Measurements from ENCODE around the gene TRMT10A. TPM values are rescaled to one million over a fixed set of nuclear protein-coding genes. Genes with fewer than 3 reads are reported as not detected.
A peak's percentile ranks its signal among the peaks of the same experiment; 100 is the strongest.

The TRMT10A gene, protein sequence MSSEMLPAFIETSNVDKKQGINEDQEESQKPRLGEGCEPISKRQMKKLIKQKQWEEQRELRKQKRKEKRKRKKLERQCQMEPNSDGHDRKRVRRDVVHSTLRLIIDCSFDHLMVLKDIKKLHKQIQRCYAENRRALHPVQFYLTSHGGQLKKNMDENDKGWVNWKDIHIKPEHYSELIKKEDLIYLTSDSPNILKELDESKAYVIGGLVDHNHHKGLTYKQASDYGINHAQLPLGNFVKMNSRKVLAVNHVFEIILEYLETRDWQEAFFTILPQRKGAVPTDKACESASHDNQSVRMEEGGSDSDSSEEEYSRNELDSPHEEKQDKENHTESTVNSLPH
- 7.3 TPM in 2 replicates for total RNA-seq

DNA sequence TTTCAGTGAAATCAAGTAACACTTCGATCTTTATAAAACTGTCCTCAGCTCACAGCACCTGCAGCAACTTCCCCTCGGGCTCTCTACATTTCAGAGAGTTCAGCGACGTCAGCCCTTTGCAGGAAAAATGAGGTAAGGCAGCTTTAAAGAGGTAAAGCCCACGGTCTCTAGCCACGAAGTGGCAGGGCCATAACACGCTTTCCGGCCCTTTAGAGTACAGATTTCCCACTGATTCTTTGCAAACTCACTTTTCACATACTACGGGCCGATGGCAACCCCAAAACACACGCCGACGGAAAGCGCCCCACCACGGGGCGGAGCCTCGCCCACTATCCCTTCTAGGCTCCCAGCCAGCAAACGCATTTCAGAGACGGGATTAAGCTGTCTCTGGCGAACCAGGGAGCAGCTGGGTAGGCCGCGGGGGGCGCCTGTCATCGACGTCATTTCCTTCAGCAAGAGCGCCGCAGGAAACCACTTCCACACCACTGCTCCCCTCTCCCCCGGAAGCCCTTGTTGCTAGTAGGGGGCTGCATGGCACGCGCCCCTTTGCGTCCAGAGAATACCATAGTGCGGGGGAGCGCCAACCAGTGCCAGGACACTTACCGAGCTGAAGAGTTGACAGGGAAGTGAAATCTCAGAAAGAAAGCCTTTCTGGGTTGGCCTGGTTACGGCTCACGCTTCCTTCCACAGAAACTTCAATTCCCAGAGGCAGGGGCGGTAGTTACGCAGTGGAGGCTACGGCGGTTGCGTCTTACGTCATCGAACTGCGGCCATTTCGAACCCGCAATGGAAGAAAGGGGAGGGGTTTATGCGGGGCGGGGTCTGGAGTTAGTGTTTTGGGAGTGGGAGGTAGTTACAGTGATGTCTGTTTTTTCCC, at the start of gene TRMT10A:
TSS of gene TRMT10A (minus strand) at position 730 of the 877 bp plus-strand sequence. CDS start 4,701 bp downstream, outside the sequence.
- DNase-seq (ENCODE audit: low spot score): peak; percentile 92
- Mint-ChIP-seq H3K27ac (peak within 1 kb of the TSS; percentile 96), H3K27me3 (ENCODE audit: insufficient read depth) (peaks cover 11% of the 10 kb centered on the region), H3K36me3 (ENCODE audit: low read depth) (no peaks in the 10 kb centered on the region), H3K4me3 (peak within 1 kb of the TSS; percentile 89), H3K4me1 (ENCODE audit: low read depth) (peaks cover 25% of the 10 kb centered on the region), H3K9me3 (no peaks in the 10 kb centered on the region)
- intact Hi-C loops (cut with micrococcal nuclease): loop anchor here (1.0 to 5.0 kb wide), 14 partner anchors 56 to 1854 kb away; partner anchors contain the start of genes ADH5, DAPP1, EIF4E and H2AZ1

- intact Hi-C loops (cut with micrococcal nuclease): no loop called here
- H3K27ac Mint-ChIP-seq: no peak overlapping the region
- no peaks in the 10 kb centered on the region for H3K36me3 Mint-ChIP-seq (ENCODE audit: low read depth)
- H3K9me3 Mint-ChIP-seq: no peaks in the 10 kb centered on the region
- H3K27me3 Mint-ChIP-seq (ENCODE audit: insufficient read depth): peaks cover 24% of the 10 kb centered on the region
- no peak overlapping the region for H3K4me3 Mint-ChIP-seq
- DNase-seq (ENCODE audit: low spot score): no peak
- no peaks in the 10 kb centered on the region for H3K4me1 Mint-ChIP-seq (ENCODE audit: low read depth)
Observed at GRCh38 chr4:99612704-99613103, 48.9 kb upstream of the TRMT10A start.

DNA sequence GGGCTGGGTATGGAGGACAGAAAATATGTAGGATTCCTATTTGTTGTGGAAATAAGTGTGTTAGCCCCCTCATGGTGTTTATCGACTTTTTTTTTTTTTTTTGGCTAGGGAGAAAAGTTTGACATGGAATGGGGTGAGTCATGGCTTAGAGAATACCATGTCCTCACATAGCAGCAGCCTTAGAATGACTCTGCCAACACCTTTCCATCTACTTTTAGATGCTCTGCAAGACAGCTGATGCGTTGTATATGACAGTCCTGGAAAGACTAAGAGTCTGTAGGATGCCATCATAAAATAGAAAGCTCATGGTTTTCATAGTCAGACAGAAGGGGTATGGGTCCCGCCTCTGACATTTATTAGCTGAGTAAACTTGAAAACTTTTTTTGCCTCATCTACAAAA, 48.4 kb upstream of the TRMT10A start:
- Mint-ChIP-seq H3K27me3 (ENCODE audit: insufficient read depth) (peaks cover 24% of the 10 kb centered on the region), H3K4me1 (ENCODE audit: low read depth) (no peaks in the 10 kb centered on the region), H3K9me3 (no peaks in the 10 kb centered on the region), H3K36me3 (ENCODE audit: low read depth) (no peaks in the 10 kb centered on the region), H3K4me3 (no peak overlapping the region), H3K27ac (no peak overlapping the region)
- no peak for DNase-seq (ENCODE audit: low spot score)
- intact Hi-C loops (cut with micrococcal nuclease): no loop called here

- H3K27me3 Mint-ChIP-seq (ENCODE audit: insufficient read depth): peaks cover 18% of the 10 kb centered on the region
- DNase-seq (ENCODE audit: low spot score): no peak
- H3K4me1 Mint-ChIP-seq (ENCODE audit: low read depth): no peaks in the 10 kb centered on the region
- H3K9me3 Mint-ChIP-seq: no peaks in the 10 kb centered on the region
- H3K4me3 Mint-ChIP-seq: no peak overlapping the region
- no peaks in the 10 kb centered on the region for H3K36me3 Mint-ChIP-seq (ENCODE audit: low read depth)
- no peak overlapping the region for H3K27ac Mint-ChIP-seq
- intact Hi-C loops (cut with micrococcal nuclease): no loop called here
Observed at GRCh38 chr4:99610605-99611175, 46.9 kb upstream of the TRMT10A start.

GRCh38 chr4:99608417-99608816, 44.6 kb upstream of the TRMT10A start:
- peaks cover 24% of the 10 kb centered on the region for H3K27me3 Mint-ChIP-seq (ENCODE audit: insufficient read depth)
- intact Hi-C loops (cut with micrococcal nuclease): no loop called here
- no peak for DNase-seq (ENCODE audit: low spot score)
- no peak overlapping the region for H3K27ac Mint-ChIP-seq
- no peaks in the 10 kb centered on the region for H3K9me3 Mint-ChIP-seq
- H3K4me1 Mint-ChIP-seq (ENCODE audit: low read depth): no peaks in the 10 kb centered on the region
- H3K4me3 Mint-ChIP-seq: no peak overlapping the region
- H3K36me3 Mint-ChIP-seq (ENCODE audit: low read depth): no peaks in the 10 kb centered on the region

DNA sequence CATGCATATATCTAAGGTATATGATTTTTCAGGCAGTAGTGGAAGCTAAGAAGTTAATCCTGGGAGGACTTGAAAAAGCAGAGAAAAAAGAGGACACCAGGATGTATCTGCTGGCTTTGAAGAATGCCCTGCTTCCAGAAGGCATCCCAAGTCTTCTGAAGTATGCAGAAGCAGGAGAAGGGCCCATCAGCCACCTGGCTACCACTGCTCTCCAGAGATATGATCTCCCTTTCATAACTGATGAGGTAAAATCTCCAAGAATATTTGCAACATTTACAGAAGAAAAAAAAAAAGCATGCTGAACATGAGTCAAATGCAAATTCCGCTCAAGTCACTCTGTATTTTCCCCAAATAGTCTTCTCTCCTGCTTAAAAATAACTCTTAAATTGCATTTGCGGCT, 42.9 kb upstream of the TRMT10A start:
- H3K9me3 Mint-ChIP-seq: no peaks in the 10 kb centered on the region
- no peaks in the 10 kb centered on the region for H3K36me3 Mint-ChIP-seq (ENCODE audit: low read depth)
- no peak overlapping the region for H3K27ac Mint-ChIP-seq
- H3K4me1 Mint-ChIP-seq (ENCODE audit: low read depth): no peaks in the 10 kb centered on the region
- intact Hi-C loops (cut with micrococcal nuclease): no loop called here
- H3K4me3 Mint-ChIP-seq: no peak overlapping the region
- peaks cover 22% of the 10 kb centered on the region for H3K27me3 Mint-ChIP-seq (ENCODE audit: insufficient read depth)
- DNase-seq (ENCODE audit: low spot score): no peak

- H3K36me3 Mint-ChIP-seq (ENCODE audit: low read depth): no peaks in the 10 kb centered on the region
- no peaks in the 10 kb centered on the region for H3K9me3 Mint-ChIP-seq
- H3K4me1 Mint-ChIP-seq (ENCODE audit: low read depth): no peaks in the 10 kb centered on the region
- no peak overlapping the region for H3K4me3 Mint-ChIP-seq
- peaks cover 4% of the 10 kb centered on the region for H3K27me3 Mint-ChIP-seq (ENCODE audit: insufficient read depth)
- intact Hi-C loops (cut with micrococcal nuclease): no loop called here
- no peak for DNase-seq (ENCODE audit: low spot score)
- H3K27ac Mint-ChIP-seq: no peak overlapping the region
Observed at GRCh38 chr4:99594818-99595217, 31.0 kb upstream of the TRMT10A start.

- Mint-ChIP-seq H3K36me3 (ENCODE audit: low read depth) (no peaks in the 10 kb centered on the region), H3K27me3 (ENCODE audit: insufficient read depth) (peaks cover 4% of the 10 kb centered on the region), H3K27ac (no peak overlapping the region), H3K4me3 (no peak overlapping the region), H3K4me1 (ENCODE audit: low read depth) (no peaks in the 10 kb centered on the region), H3K9me3 (no peaks in the 10 kb centered on the region)
- intact Hi-C loops (cut with micrococcal nuclease): no loop called here
- DNase-seq (ENCODE audit: low spot score): no peak
Observed at GRCh38 chr4:99593781-99594641, 30.2 kb upstream of the TRMT10A start.

DNA sequence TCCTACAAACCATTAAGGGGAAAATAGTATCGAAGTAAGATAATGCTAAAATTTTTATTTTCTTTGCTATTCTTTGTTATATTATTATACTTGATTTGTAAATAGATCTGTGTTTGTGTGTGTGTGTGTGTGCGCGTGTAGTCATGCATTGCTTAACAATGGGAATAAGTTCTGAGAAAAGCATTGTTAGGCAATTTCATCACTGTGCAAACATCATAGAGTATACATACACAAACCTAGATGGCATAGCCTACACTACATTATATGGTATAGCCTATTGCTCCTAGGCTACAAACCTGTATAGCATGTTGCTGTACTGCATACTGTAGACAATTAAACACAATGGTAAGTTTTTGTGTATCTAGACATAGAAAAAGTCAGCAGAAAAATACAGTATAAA, 27.9 kb upstream of the TRMT10A start:
- intact Hi-C loops (cut with micrococcal nuclease): no loop called here
- Mint-ChIP-seq H3K27ac (no peak overlapping the region), H3K4me3 (no peak overlapping the region), H3K27me3 (ENCODE audit: insufficient read depth) (peaks cover 7% of the 10 kb centered on the region), H3K4me1 (ENCODE audit: low read depth) (no peaks in the 10 kb centered on the region), H3K9me3 (no peaks in the 10 kb centered on the region), H3K36me3 (ENCODE audit: low read depth) (no peaks in the 10 kb centered on the region)
- no peak for DNase-seq (ENCODE audit: low spot score)

DNA sequence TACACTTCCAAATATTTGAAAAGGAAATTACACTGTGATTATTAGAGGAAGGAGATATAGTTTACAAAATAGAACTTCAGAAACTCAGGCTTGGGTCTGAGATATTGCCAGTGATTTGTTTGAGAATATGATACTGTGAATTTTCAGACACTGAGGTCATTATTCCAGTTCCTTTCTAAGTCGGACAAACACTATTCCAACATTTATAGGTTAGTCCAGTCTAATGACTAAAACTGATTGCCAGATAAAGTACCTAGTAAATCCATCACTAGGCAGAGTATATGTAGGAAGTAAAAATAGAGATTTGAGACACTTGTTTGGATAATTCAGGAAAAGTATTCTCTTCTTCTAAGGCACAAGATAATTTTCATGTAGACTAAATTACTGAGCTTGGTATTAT, 24.0 kb upstream of the TRMT10A start:
- Mint-ChIP-seq H3K4me3 (no peak overlapping the region), H3K4me1 (ENCODE audit: low read depth) (no peaks in the 10 kb centered on the region)
- intact Hi-C loops (cut with micrococcal nuclease): no loop called here

GRCh38 chr4:99587309-99587708, 23.5 kb upstream of the TRMT10A start:
- no peaks in the 10 kb centered on the region for H3K36me3 Mint-ChIP-seq (ENCODE audit: low read depth)
- H3K4me1 Mint-ChIP-seq (ENCODE audit: low read depth): no peaks in the 10 kb centered on the region
- H3K27me3 Mint-ChIP-seq (ENCODE audit: insufficient read depth): peaks cover 15% of the 10 kb centered on the region
- no peak overlapping the region for H3K4me3 Mint-ChIP-seq
- intact Hi-C loops (cut with micrococcal nuclease): no loop called here
- H3K27ac Mint-ChIP-seq: no peak overlapping the region
- H3K9me3 Mint-ChIP-seq: no peaks in the 10 kb centered on the region
- DNase-seq (ENCODE audit: low spot score): no peak

More for the DNA sequence above, 24.0 kb upstream of the TRMT10A start:
- no peak overlapping the region for H3K27ac Mint-ChIP-seq
- DNase-seq (ENCODE audit: low spot score): no peak
- no peaks in the 10 kb centered on the region for H3K9me3 Mint-ChIP-seq
- H3K36me3 Mint-ChIP-seq (ENCODE audit: low read depth): no peaks in the 10 kb centered on the region
- H3K27me3 Mint-ChIP-seq (ENCODE audit: insufficient read depth): peaks cover 12% of the 10 kb centered on the region

GRCh38 chr4:99586797-99587196, 23.0 kb upstream of the TRMT10A start:
- Mint-ChIP-seq H3K4me1 (ENCODE audit: low read depth) (no peaks in the 10 kb centered on the region), H3K9me3 (no peaks in the 10 kb centered on the region), H3K27me3 (ENCODE audit: insufficient read depth) (peaks cover 18% of the 10 kb centered on the region), H3K4me3 (no peak overlapping the region), H3K27ac (no peak overlapping the region), H3K36me3 (ENCODE audit: low read depth) (no peaks in the 10 kb centered on the region)
- no peak for DNase-seq (ENCODE audit: low spot score)
- intact Hi-C loops (cut with micrococcal nuclease): no loop called here

All from activated T-helper 1 cell treated with anti-CD3 and anti-CD28 coated beads, Interleukin-12 subunit alpha, Interleukin-12 subunit beta, Interleukin-2, Interleukin-4 antibody, amounts not matched to agents 30 ng/mL and 10 ng/mL and 1 ng/mL, durations not matched to agents 14 hours and 24 hours and 36 hours (primary cell).